Body of pancreas (tissue), 4 donors: ENCODE data around the gene MPP3. TPM values are rescaled to one million over a fixed set of nuclear protein-coding genes. Genes with fewer than 3 reads are reported as not detected.

Experiments
- ATAC-seq: fragments of 150-250 bp; one replicate; pipeline ENCODE4 v1.9.1; 2016
- DNase-seq, 4 donors: peaks; one replicate each; pipeline ENCODE4 v3.0.0-alpha.2; 2019
- H3K27ac ChIP-seq, 4 donors: fragments of 200-600 bp; sonication (generic); 1 replicate in 3 of 4; 2 replicates in 1 of 4; pipeline versions ENCODE4 v1.5.1 to v1.6.1; 2016 to 2019; ENCODE audit warnings: mild to moderate bottlenecking in 1 of 4, mixed read lengths in 1 of 4, moderate library complexity in 1 of 4
- H3K27me3 ChIP-seq, 2 donors: fragments of 200-600 bp; sonication (generic); one replicate each; pipeline ENCODE4 v1.6.0; 2016; ENCODE audit warnings: mild to moderate bottlenecking in 1 of 2
- H3K36me3 ChIP-seq, 2 donors: fragments of 200-600 bp; sonication (generic); replicated peaks in 1 of 2; 2 replicates each; pipeline ENCODE4 v1.5.1; 2016; ENCODE audit warnings: low read depth in 2 of 2; ENCODE audit not compliant: insufficient read depth in 1 of 2
- H3K4me1 ChIP-seq: fragments of 200-600 bp; sonication (generic); one replicate; pipeline ENCODE4 v1.6.0; 2016
- H3K4me3 ChIP-seq, 2 donors: fragments of 200-600 bp; sonication (generic); 1 replicate in 1 of 2; 2 replicates in 1 of 2; pipeline ENCODE4 v1.5.1; 2016 to 2019
- H3K9me3 ChIP-seq, 3 donors: fragments of 200-600 bp; sonication (generic); 1 replicate in 2 of 3; 2 replicates in 1 of 3; pipeline ENCODE4 v1.5.1; 2016
- POLR2A ChIP-seq, 3 donors: fragments of 450-650 bp; IDR thresholded peaks; one replicate each; pipeline ENCODE4 v1.6.1; 2016; ENCODE audit warnings: antibody characterized with exemption in 3 of 3, mild to moderate bottlenecking in 2 of 3
- WGBS, 2 donors: methylation state at CpG; one replicate each; pipeline ENCODE4 v1.1.5; 2017; 5-methylcytosine and 5-hydroxymethylcytosine counted together
- intact Hi-C: fragments of 100-400 bp; cut with DNase I; formaldehyde crosslinking; loops from one replicate; pipeline ENCODE4 v1.15.1; 2023
- total RNA-seq, 2 donors: library from RNA; depleted of rRNA; stranded (reverse); fragments of >200 nt; gene quantifications; one replicate each; pipeline ENCODE4 v1.1.0, GENCODE V29; 2016
- TF ChIP-seq, protein P1 (sequence below), 7 experiments: fragments of 450-650 bp in 4 of 7; fragments of 200-600 bp in 3 of 7; sonication (generic) in 3 of 7; IDR thresholded peaks; one replicate each; pipeline ENCODE4 v1.5.1; 2016 to 2019; ENCODE audit warnings: antibody characterized with exemption in 7 of 7

MPP3 gene, protein sequence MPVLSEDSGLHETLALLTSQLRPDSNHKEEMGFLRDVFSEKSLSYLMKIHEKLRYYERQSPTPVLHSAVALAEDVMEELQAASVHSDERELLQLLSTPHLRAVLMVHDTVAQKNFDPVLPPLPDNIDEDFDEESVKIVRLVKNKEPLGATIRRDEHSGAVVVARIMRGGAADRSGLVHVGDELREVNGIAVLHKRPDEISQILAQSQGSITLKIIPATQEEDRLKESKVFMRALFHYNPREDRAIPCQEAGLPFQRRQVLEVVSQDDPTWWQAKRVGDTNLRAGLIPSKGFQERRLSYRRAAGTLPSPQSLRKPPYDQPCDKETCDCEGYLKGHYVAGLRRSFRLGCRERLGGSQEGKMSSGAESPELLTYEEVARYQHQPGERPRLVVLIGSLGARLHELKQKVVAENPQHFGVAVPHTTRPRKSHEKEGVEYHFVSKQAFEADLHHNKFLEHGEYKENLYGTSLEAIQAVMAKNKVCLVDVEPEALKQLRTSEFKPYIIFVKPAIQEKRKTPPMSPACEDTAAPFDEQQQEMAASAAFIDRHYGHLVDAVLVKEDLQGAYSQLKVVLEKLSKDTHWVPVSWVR
- total RNA-seq = 10 to 100 TPM; 20.2 to 22.4 TPM

- ATAC-seq (peak; percentile 91), DNase-seq (peak; percentile 64 to 77 (median 70))
- peak within 1 kb of the TSS; percentile 59 to 79 (median 68) for H3K27ac ChIP-seq
- no peaks in the 10 kb centered on the region for H3K9me3 ChIP-seq
- intact Hi-C loops = no loop called here
- no peaks in the 10 kb centered on the region for H3K36me3 ChIP-seq
- H3K4me3 ChIP-seq = peak within 1 kb of the TSS; percentile 48 to 52
- H3K4me1 ChIP-seq = peaks cover 26% of the 10 kb centered on the region
- no peaks in the 10 kb centered on the region for H3K27me3 ChIP-seq
- peak; percentile 37 to 56 (median 53) for TF ChIP-seq POLR2A (IDR thresholded peaks at IDR 0.05)
- TF ChIP-seq, protein P1, sequence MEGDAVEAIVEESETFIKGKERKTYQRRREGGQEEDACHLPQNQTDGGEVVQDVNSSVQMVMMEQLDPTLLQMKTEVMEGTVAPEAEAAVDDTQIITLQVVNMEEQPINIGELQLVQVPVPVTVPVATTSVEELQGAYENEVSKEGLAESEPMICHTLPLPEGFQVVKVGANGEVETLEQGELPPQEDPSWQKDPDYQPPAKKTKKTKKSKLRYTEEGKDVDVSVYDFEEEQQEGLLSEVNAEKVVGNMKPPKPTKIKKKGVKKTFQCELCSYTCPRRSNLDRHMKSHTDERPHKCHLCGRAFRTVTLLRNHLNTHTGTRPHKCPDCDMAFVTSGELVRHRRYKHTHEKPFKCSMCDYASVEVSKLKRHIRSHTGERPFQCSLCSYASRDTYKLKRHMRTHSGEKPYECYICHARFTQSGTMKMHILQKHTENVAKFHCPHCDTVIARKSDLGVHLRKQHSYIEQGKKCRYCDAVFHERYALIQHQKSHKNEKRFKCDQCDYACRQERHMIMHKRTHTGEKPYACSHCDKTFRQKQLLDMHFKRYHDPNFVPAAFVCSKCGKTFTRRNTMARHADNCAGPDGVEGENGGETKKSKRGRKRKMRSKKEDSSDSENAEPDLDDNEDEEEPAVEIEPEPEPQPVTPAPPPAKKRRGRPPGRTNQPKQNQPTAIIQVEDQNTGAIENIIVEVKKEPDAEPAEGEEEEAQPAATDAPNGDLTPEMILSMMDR (IDR thresholded peaks at IDR 0.05) = no peak
- WGBS, 2 donors = 2 to 5% methylated on average over 19 to 66 of the region's 87 CpGs
Observed at GRCh38 chr17:43832976-43833829, at the start of gene MPP3. Gene MPP3, minus strand, starts transcription at chr17:43833146. Its CDS starts 1,240 bp downstream, at chr17:43831906.

GRCh38 chr17:43881758-43882505 lies 49.0 kb upstream of the MPP3 start:
- ATAC-seq (no peak), DNase-seq (no peak)
- 91 to 97% methylated on average over 13 to 27 of the region's 27 CpGs for WGBS, 2 donors
- no peaks in the 10 kb centered on the region for H3K27me3 ChIP-seq
- no peak overlapping the region for H3K27ac ChIP-seq
- H3K4me1 ChIP-seq = peaks cover 4% of the 10 kb centered on the region
- intact Hi-C loops = no loop called here
- H3K36me3 ChIP-seq = no peaks in the 10 kb centered on the region
- TF ChIP-seq, protein P1 (IDR thresholded peaks at IDR 0.05) = no peak
- TF ChIP-seq POLR2A (IDR thresholded peaks at IDR 0.05) = no peak
- H3K4me3 ChIP-seq = no peak overlapping the region
- no peaks in the 10 kb centered on the region for H3K9me3 ChIP-seq

GRCh38 chr17:43881181-43881580 lies 48.2 kb upstream of the MPP3 start:
- intact Hi-C loops = no loop called here
- no peak for DNase-seq
- no peaks in the 10 kb centered on the region for H3K36me3 ChIP-seq

DNA sequence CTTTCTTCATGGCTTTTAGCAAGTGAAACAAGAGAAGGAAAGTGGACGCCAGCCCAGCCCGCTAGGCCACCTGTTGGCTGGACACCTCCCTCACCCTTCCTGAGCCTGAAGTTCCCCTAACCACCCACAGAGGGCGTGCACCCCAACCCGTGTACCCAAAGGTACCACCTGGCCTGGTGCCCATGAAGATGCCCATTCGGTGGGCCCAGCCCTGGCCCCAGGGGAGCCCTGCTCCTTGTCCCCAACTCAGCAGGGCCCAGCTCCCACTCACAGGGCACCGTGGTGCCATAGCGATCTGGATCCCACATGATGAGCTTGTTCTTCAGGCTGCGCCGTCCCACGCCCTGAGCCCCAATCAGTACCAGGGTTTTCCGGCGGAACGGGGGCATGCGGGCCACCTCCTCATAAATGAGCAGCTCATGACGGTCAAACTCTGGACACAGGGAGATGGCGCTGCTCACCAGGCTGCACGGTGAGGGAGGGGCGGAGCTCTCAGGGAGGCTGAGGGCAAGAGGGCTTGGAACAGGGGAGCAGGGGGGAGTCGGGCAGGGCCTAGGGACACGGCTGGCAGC lies 47.6 kb upstream of the MPP3 start:
- Histone ChIP-seq H3K4me3 (no peak overlapping the region), H3K4me1 (peaks cover 4% of the 10 kb centered on the region), H3K27me3 (no peaks in the 10 kb centered on the region), H3K9me3 (no peaks in the 10 kb centered on the region), H3K36me3 (no peaks in the 10 kb centered on the region), H3K27ac (no peak overlapping the region)
- TF ChIP-seq, protein P1 (IDR thresholded peaks at IDR 0.05) = peak; percentile 52 to 81 (median 71)
- no peak for TF ChIP-seq POLR2A (IDR thresholded peaks at IDR 0.05)
- ATAC-seq = peak; percentile 49
- intact Hi-C loops = no loop called here
- 65 to 74% methylated on average over 16 to 20 of the region's 20 CpGs for WGBS, 2 donors
- peak; percentile 63 to 82 (median 70) for DNase-seq

More at GRCh38 chr17:43881181-43881580, 48.2 kb upstream of the MPP3 start:
- WGBS, 2 donors = 80 to 85% methylated on average over 9 to 11 of the region's 12 CpGs
- Histone ChIP-seq H3K4me3 (no peak overlapping the region), H3K27me3 (no peaks in the 10 kb centered on the region), H3K4me1 (peaks cover 4% of the 10 kb centered on the region), H3K27ac (no peak overlapping the region), H3K9me3 (no peaks in the 10 kb centered on the region)
- TF ChIP-seq, protein P1 (IDR thresholded peaks at IDR 0.05) = no peak
- TF ChIP-seq POLR2A (IDR thresholded peaks at IDR 0.05) = no peak
- no peak for ATAC-seq
